ENCODE data around the gene HIPK2. TPM values are rescaled to one million over a fixed set of nuclear protein-coding genes. Genes with fewer than 3 reads are reported as not detected.
"Not testable (repeated sequence)": the region's sequence is repeated elsewhere in the genome, so short reads cannot be mapped to it uniquely, and the experiment has no call there.

The HIPK2 gene
- total RNA-seq, 2 experiments from 2014 or later: 6.2 to 7.9 TPM

- H3K4me2 ChIP-seq (ENCODE audit: low read length); H3K4me1 ChIP-seq (ENCODE audit: insufficient read depth, low read length, poor library complexity, severe bottlenecking); H2AFZ ChIP-seq (ENCODE audit: low read length); H3K79me2 ChIP-seq (ENCODE audit: insufficient read depth, low read depth, low read length); intact Hi-C loops (cut with micrococcal nuclease; ENCODE audit: unreplicated experiment); BruUV-seq (replicated peaks); POLR2A ChIA-PET; H3K9me2 ChIP-seq (ENCODE audit: insufficient read depth, low read length); H4K20me1 ChIP-seq (ENCODE audit: insufficient read depth, low read length); H3K36me3 ChIP-seq (ENCODE audit: insufficient read depth, low read length); H3K4me3 ChIP-seq (ENCODE audit: low read depth, low read length, poor library complexity, severe bottlenecking); H3K27ac ChIP-seq (ENCODE audit: low read depth, low read length, poor library complexity, severe bottlenecking); H3K9me3 ChIP-seq (ENCODE audit: low read length); CTCF ChIA-PET (ENCODE audit: unreplicated experiment): not testable (repeated sequence)
- peak; percentile 9 for DNase-seq (ENCODE audit: low spot score)
- peak; percentile 37; the same call in 1 of the 2 replicates for TF ChIP-seq CTCF (conservative IDR thresholded peaks at IDR 0.05; ENCODE audit: low read length)
Measured at GRCh38 chr7:139553991-139554700, 223.7 kb downstream of the HIPK2 start.

DNA sequence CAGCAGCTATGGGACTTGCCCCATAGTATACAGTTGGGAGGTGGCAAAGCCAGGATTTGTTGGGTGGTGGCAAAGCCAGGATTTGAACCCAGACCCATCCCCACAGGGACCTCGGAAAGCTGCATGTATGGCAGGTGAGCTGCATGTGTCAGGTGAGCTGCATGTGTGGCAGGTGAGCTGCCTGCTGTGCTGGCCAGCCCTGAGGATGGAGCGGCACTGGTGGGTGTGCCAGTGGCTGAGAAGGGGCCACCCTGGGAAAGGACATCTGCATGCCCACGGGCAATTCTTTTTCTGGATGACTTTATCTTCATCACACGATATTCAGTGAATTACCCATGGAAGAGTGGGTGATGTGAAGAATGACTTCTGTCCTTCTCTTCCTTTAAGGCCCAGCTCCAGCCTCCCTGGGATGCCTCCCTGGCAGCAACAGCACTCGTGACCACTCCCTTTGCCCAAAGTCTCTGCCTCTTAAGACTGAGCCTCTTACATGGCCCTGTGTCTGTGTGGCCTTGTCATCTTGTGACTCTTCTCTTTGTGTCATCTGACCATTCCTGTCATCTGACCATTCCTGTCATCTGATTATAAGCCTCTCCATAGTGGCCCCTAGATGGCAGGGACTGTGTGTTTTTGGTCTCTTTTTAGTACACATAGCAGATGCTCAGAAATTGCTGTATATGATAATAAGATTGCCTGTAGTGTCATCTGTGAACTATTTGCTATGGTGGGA, 229.3 kb downstream of the HIPK2 start:
- POLR2A ChIA-PET: no interaction called here
- BruUV-seq (replicated peaks): no TSS peak
- Histone ChIP-seq H3K27ac (ENCODE audit: low read depth, low read length, poor library complexity, severe bottlenecking) (no peak overlapping the region), H3K36me3 (ENCODE audit: insufficient read depth, low read length) (no peaks in the 10 kb centered on the region), H3K9me3 (ENCODE audit: low read length) (no peaks in the 10 kb centered on the region), H3K4me2 (ENCODE audit: low read length) (no peak overlapping the region), H3K79me2 (ENCODE audit: insufficient read depth, low read depth, low read length) (no peaks in the 10 kb centered on the region), H2AFZ (ENCODE audit: low read length) (no peak overlapping the region), H3K4me1 (ENCODE audit: insufficient read depth, low read length, poor library complexity, severe bottlenecking) (no peaks in the 10 kb centered on the region), H3K9me2 (ENCODE audit: insufficient read depth, low read length) (no peaks in the 10 kb centered on the region), H4K20me1 (ENCODE audit: insufficient read depth, low read length) (no peaks in the 10 kb centered on the region), H3K4me3 (ENCODE audit: low read depth, low read length, poor library complexity, severe bottlenecking) (no peak overlapping the region)
- no peak for DNase-seq (ENCODE audit: low spot score)
- intact Hi-C loops (cut with micrococcal nuclease; ENCODE audit: unreplicated experiment): no loop called here
- no peak for TF ChIP-seq EZH2phosphoT487 (IDR thresholded peaks at IDR 0.05; ENCODE audit: borderline replicate concordance, low read depth, low read length)
- TF ChIP-seq CTCF (conservative IDR thresholded peaks at IDR 0.05; ENCODE audit: low read length): no peak
- CTCF ChIA-PET (ENCODE audit: unreplicated experiment): no interaction called here

GRCh38 chr7:139544645-139545044, 233.2 kb downstream of the HIPK2 start:
- no peak for DNase-seq (ENCODE audit: low spot score)
- H3K9me2 ChIP-seq (ENCODE audit: insufficient read depth, low read length): no peaks in the 10 kb centered on the region
- POLR2A ChIA-PET: no interaction called here
- no peak overlapping the region for H3K27ac ChIP-seq (ENCODE audit: low read depth, low read length, poor library complexity, severe bottlenecking)
- no peak overlapping the region for H3K4me3 ChIP-seq (ENCODE audit: low read depth, low read length, poor library complexity, severe bottlenecking)
- no peaks in the 10 kb centered on the region for H3K36me3 ChIP-seq (ENCODE audit: insufficient read depth, low read length)
- CTCF ChIA-PET (ENCODE audit: unreplicated experiment): no interaction called here
- H3K4me2 ChIP-seq (ENCODE audit: low read length): no peak overlapping the region
- H3K4me1 ChIP-seq (ENCODE audit: insufficient read depth, low read length, poor library complexity, severe bottlenecking): no peaks in the 10 kb centered on the region
- no peaks in the 10 kb centered on the region for H4K20me1 ChIP-seq (ENCODE audit: insufficient read depth, low read length)
- intact Hi-C loops (cut with micrococcal nuclease; ENCODE audit: unreplicated experiment): no loop called here
- H3K79me2 ChIP-seq (ENCODE audit: insufficient read depth, low read depth, low read length): no peaks in the 10 kb centered on the region
- BruUV-seq (replicated peaks): no TSS peak
- H2AFZ ChIP-seq (ENCODE audit: low read length): no peak overlapping the region
- no peaks in the 10 kb centered on the region for H3K9me3 ChIP-seq (ENCODE audit: low read length)
- TF ChIP-seq CTCF (conservative IDR thresholded peaks at IDR 0.05; ENCODE audit: low read length) (no peak), EZH2phosphoT487 (IDR thresholded peaks at IDR 0.05; ENCODE audit: borderline replicate concordance, low read depth, low read length) (no peak)
